Measurements from ENCODE around the gene NOX1. TPM values are rescaled to one million over a fixed set of nuclear protein-coding genes. Genes with fewer than 3 reads are reported as not detected.

Gene NOX1
- polyA plus RNA-seq (2012; ENCODE audit: insufficient read depth, insufficient read length): 1.9 TPM

DNA sequence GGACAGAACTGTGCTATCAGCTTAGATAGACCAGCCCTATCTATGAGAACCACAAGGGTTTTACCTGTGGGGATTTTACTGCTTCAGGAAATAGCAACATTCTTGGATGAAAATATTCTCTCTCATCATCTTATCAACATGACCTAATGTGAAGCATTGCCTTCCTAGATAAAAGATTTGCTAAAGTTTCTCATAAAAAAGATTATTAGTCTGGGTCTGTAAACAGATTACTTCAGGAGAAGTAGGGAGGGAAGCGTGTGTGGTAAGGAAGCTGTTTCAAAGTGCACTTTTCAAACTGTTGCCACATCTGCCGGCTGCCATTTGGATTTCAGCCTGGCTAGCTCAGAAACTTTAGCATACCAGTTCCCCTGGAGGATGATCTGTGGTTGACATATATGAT, at the start of gene NOX1:
Gene NOX1, minus strand, starts transcription at position 35 of the 400 bp plus-strand sequence. CDS start 220 bp downstream, outside the sequence.
- DNase-seq (ENCODE audit: low read depth, low spot score): no peak

DNA sequence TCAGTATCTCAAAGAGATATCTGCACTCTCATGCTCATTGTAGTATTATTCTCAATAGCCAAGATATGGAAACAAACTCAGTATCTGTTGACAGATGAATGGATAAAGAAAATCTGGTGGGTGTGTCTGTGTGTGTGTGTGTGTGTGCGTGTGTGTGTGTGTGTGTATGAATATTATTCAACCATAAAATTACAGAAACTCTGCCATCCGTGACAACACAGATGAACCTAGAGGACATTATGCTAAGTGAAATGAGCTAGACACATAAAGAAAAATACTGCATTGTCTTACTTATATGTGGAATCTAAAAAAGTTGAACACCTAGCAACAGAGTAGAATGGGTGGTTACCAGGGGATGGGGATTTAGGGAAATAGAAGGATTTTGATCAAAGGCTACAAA, 41.4 kb upstream of the NOX1 start:
- H3K4me3 ChIP-seq (ENCODE audit: low read length): no peak overlapping the region
- DNase-seq (ENCODE audit: low read depth, low spot score): no peak

More for the DNA sequence above, at the start of gene NOX1:
- no peak within 1 kb of the TSS for H3K4me3 ChIP-seq (ENCODE audit: low read length)

DNA sequence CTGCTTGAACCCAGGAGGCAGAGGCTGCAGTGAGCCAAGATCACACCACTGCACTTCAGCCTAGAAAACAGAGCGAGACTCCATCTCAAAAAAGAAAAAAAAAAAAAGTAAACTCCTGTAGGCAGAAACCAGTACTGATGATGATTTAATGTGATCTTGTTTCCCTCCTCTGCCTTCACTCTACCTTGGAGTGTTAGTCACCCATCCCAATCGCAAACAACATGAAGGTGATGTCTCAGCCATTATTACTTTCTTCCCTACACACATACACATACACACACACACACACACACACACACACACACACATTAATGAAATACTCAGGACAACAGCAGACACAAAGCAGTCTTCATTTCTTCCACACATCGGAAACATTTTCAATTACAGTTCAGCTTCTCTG, 39.0 kb upstream of the NOX1 start:
- DNase-seq (ENCODE audit: low read depth, low spot score): no peak
- H3K4me3 ChIP-seq (ENCODE audit: low read length): no peak overlapping the region

DNA sequence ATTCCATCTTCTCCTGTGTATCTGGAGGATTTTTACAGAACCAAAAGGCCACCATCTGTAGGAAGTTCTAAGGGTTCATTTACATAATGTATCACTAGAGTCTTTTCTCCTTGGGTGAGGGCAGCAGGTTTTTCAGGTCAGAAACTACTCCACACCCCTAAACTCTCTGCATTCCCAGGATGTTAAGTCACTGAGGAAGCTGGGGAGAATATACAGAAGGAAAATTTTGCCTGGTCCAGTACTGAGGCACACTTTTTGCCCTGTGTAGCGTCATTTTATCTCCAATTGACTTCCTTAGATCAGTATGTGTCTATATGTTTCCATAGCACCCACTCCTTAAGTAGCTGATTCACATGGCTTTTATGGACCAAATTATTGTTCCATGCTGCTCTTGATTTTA, 37.6 kb upstream of the NOX1 start:
- DNase-seq (ENCODE audit: low read depth, low spot score): no peak
- no peak overlapping the region for H3K4me3 ChIP-seq (ENCODE audit: low read length)

DNA sequence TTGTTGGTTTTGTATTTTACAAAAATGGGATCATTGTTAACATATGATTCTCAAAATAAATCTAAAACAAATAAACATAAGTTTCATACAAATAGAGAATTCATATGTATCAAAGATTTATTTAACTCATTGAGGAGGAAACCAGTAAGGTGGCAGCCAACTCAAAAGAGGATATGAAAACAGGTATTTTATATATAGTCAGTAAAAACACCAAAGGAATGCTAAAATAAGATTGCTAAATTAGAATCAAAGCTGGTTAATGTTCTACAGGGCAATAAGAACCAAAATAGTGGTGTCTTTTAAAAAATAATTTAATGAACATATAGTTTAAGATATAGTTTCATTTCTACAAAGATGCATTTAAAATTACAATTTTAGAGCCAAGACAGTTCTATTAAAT, 31.5 kb upstream of the NOX1 start:
- no peak for DNase-seq (ENCODE audit: low read depth, low spot score)
- H3K4me3 ChIP-seq (ENCODE audit: low read length): no peak overlapping the region

DNA sequence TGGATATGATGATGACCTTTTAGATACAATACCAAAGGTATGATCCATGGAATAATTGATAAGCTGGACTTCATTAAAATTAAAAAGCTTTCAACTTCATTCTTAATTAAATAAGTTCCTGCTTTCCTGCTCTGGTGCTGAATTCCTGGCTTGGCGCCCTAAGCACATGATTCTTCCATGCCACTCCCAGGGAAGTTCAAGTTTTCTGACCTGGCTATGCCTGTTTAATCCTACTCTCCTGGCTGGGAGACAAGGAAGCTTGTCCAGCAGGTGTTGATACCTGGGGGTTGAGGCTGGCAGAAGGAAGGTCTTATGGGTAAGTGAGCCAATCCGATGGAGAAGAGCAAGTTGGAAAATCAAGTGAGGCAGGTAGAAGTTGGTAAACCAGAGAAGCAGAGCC, 30.3 kb upstream of the NOX1 start:
- no peak for DNase-seq (ENCODE audit: low read depth, low spot score)
- H3K4me3 ChIP-seq (ENCODE audit: low read length): no peak overlapping the region

DNA sequence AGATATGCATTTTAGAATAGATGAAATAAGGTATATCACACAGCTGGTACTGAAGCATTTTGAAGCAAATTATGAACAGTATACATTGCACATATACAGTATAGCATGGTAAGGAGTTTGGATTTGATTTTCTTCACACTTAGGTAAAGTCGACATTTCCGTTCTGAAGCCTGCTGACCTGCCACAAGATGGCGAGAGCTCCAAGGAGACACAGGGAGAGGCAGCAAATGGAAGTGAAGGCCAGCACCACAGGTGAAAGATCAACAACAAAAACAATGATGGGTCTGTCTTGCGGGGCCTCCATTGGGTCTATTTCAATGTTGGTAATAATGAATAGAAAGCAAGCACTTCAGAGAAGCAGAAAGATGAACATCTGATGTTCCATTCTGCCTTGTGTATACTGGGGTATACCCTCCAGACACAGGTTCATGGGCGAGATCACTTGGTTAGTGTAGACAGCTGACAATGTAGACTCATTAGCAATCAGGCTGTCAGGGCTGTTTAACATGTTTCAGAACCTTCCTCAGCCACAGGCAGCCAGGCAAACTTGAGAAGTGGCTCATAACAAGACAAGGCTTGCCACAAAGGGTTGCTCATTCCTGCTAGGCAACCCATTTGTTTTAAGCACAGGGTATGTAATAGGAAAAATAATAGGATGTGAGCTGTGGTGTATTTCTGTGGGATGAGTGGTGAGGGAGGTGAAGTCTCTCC, 21.4 kb upstream of the NOX1 start:
- DNase-seq (ENCODE audit: low read depth, low spot score): peak; percentile 14
- H3K4me3 ChIP-seq (ENCODE audit: low read length): no peak overlapping the region

DNA sequence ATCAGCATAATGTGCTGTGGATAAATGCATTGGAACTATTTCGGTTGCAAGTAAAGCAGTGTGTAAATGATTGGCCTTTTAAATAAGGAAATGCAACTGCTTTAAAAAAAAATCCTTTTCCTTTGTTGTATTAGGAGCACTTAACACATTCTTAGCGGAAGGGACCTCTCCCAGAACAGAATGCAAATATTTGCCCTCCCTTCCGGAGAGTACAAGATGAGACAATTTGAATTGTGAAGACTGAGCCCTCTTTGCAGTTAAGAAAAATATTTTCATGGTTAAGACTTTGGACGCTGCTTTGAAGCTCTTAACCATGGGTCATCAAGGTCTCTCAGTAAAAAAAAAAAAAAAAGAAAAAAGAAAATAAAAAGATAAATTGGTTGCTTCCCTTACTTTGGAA, 9.5 kb upstream of the NOX1 start:
- no peak for DNase-seq (ENCODE audit: low read depth, low spot score)
- no peak overlapping the region for H3K4me3 ChIP-seq (ENCODE audit: low read length)

DNA sequence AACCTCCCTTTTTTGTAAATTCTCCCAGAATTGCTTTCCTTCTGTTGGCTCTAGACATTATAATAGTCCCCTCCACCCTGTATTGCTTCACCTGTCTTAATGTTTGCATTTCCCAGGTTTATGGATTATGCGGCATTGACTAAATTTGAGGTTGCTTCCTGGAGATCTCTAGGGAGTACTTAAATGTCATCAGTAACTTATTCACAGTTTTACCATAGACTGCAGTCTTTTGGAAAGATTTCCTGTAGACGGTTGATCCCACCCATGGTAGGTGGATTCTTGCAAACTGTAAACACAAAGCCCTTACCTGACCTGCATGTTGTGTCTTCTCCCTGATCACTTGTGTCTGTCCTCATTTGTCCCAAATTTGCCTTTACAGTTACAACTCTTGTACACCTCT, 6.2 kb upstream of the NOX1 start:
- H3K4me3 ChIP-seq (ENCODE audit: low read length): no peak overlapping the region
- no peak for DNase-seq (ENCODE audit: low read depth, low spot score)

DNA sequence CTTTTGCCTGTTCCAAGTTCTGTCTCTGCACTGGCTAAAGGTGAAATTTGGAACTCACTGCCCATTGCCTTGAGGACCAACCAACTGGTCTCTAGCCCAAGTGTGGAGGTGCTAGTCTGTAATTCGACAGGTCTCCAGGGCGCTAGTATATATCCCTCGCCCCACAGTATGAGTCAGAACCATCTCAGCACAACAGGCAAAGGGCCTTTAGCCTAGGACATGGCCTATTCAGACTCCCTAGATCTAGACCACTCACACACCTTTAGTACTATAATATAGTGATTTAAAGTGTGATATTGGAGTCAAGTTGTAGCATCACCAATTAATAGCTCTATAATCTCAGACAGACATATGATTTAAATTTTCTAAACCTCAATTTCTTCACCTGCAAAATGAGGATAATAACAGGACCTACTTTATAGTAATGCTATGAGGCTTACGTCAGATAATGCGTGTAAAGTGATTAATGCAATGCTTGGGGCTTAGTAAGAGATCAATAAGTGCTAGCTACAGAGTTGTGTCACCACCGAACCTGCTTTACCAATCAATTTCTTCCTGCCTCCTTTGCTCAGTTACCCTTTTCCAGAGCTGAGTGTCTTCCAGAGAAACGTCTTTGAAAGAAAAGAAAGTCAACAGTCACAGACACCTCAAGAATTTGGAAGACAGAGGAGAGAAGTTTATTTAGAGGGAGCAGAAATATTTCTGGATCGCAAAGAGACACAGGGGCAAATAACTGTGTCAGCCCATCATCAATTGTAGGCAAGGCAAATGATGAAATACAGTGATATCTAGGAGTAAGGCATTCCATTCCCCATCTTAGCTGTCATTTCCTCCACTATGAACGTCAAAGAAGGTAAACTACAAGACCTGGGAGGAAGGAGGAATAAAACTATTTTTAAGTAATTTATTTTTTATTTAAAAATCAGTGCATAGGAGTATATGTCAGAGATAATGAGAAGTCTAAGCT, 2.3 kb downstream of the NOX1 start:
- DNase-seq (ENCODE audit: low read depth, low spot score): no peak
- H3K4me3 ChIP-seq (ENCODE audit: low read length): no peak overlapping the region

DNA sequence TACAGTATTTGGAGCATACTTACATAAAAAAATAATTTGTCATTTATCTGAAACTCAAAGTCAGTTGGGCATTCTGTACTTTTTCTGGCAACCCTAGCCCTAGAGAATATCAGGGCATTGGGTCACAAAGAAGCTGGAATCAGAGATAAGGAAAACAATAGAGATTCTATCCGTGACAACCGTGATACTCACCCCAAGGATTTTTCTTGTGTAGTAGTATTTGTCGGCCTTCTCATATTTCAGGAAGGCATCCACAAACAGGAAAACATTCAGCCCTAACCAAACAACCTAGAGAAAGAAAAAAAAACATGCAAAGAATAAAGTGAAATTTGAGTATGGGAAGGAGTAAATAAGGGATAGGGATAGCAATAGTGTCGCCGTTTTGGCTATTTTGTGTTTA, 3.6 kb downstream of the NOX1 start:
- no peak overlapping the region for H3K4me3 ChIP-seq (ENCODE audit: low read length)
- no peak for DNase-seq (ENCODE audit: low read depth, low spot score)

DNA sequence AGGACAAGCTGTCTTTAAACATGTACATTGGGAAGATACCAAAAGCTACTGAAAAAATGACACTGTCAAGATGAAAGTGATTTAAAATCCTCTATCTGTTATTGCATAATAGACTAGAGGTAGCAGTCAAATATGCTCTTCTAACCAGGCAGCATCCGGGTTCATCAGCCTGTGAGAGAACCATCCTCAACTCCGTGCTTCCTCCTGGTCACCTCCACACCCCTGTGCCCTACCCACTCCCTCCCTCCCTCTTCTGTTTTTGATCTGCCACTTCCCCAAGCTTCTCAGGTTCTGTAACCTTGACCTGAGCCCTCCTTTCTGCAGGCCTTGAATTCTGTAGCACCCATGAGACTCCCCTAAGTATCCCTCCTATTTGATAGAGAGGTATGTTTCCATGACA, 5.9 kb downstream of the NOX1 start:
- H3K4me3 ChIP-seq (ENCODE audit: low read length): no peak overlapping the region
- DNase-seq (ENCODE audit: low read depth, low spot score): no peak

DNA sequence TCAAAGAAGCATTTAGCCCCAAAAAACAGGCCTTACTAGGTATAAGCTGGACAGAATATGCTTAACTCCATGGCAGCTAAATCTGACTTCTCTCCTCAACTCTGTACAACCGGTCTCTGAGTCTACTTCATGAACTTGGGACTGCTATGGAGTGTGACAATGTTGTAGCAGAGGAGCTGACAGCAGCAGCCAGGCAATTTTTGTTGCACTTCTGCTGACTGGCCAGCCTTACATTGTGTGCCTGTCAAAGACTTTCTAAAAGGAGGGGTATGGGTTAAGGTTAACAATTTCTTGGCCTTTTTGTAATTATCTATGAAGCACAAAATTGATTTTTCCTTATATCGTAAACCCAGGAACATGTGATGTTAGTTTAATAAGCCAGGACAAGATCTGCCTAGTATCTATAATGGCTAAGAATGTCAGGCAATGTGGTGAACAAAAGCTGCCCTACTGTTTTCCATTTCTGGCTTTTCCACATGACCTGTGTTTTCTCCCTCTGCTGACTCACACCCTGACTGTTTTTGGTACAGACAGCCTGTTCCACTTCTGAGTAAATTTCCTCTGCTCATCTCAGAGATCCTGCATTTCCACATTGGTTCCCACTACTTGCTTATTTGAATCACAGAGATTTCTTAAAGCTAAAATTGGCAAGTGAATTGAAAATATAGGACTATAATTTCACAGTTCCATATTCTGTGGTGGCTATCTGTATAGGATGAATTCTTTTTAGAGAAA, 9.3 kb downstream of the NOX1 start:
- no peak for DNase-seq (ENCODE audit: low read depth, low spot score)
- no peak overlapping the region for H3K4me3 ChIP-seq (ENCODE audit: low read length)

DNA sequence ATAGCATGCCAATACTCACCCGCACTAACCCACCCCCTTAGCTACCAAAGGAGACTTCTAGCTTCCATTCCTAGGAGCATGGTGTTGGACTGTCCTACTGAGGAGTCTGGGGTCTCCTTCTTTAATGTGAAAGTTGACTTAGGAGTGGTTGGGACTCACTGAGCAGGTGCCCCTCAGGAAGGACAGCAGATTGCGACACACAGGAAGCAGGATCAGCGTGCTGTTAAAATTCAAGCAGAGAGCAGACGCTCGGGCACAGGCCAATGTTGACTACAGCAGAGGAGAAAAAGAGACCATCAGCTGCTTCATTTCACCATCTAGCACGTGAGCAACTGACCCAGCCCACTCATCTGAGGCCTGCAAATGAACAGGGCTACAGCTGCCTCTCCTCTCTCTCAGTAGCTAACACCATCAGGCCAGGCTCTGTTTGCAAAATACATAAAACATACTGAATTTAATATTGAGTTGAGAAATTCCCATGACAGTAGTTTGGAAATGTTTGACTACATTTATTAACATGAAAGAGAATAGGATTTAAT, 10.8 kb downstream of the NOX1 start:
- no peak overlapping the region for H3K4me3 ChIP-seq (ENCODE audit: low read length)
- DNase-seq (ENCODE audit: low read depth, low spot score): no peak

DNA sequence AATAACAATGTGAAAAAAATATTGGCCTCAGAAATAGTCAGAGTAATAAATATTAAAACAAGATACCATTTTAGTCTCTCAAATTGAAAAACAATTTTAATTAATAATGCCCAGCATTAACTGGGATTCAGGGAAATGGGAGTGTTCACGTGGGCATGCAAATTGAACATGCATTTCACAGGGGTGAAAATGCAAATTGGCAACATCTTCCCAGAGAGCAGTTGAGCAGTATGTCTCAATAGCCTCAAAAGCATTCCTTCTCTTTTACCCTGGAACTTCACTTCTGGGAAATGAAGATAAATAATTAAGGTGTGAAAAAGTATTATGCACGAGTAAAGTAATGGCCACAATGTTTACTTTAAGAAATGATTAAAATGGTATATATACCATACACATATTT, 21.3 kb downstream of the NOX1 start:
- H3K4me3 ChIP-seq (ENCODE audit: low read length): no peak overlapping the region
- no peak for DNase-seq (ENCODE audit: low read depth, low spot score)

DNA sequence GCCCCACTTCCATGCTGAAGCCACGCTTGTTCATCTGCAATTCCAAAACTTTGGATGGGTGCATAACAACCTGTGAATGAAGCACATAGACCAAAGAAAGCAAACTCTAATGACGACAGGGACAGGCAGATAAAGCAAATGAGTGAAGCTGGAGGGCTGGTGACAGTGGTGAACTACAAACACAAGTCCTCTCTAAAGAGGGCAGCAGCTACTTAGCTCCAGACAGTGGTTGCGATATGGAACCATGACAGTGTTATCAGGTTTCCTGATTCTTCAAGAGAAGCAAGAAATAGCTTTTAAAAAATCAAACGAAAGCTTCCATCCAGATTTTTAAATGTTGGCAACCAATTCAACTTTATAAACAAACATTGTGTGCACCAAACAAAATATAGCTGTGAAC, 23.8 kb downstream of the NOX1 start:
- no peak for DNase-seq (ENCODE audit: low read depth, low spot score)

DNA sequence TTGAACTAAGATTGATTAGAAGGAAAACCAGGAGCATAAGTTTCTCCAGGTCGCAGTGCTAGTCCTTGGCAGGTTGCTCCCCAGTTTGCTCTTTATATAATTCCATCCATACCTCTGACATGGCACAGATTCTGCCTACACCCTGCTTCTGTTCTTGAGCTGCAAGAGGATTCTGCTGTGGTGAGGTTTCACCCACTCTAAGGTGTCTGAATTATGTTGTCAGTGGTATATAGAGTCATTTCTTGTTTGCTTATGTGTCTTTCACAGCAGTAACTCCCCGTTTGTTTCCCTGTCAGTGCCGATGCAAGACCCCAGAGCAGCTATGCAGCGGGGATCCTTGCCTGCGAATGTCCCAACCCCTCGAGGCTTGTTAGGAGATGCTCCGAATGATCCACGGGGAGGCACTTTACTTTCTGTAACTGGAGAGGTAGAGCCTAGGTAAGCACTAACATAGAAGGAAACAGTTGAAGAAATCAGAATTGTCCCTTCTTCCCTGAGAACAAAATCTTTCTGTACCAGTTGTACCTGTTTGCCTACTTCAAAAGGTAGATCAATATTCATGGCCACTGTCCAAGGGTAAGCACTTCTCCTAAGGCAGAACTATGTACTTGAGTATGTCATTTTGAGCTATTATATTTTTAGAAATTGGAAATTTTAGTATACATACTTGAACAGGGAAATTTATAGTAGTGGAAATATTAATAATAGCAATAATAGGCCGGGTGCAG, 42.8 kb downstream of the NOX1 start:
- DNase-seq (ENCODE audit: low read depth, low spot score): no peak
- H3K4me3 ChIP-seq (ENCODE audit: low read length): no peak overlapping the region

More for the DNA sequence above, 23.8 kb downstream of the NOX1 start:
- no peak overlapping the region for H3K4me3 ChIP-seq (ENCODE audit: low read length)

DNA sequence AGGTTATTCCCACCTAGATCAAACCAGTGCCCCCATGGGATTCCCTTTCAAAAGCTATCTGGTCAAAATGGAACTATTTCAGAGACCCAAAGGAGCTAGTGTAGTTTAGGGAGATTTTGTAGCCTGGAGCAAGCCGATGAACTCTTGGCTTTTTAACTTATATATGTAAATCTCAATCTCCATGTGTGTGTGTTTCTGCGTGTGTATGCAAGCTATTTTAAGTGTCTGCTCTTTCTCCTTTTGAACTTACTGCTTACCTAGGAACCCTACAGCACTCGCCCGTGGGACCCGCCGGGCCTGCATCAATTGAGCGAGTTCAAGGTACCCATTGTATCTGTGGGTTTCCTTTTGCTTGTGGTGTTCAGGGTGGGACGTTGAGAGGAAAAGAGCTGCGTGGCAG, 43.6 kb downstream of the NOX1 start:
- H3K4me3 ChIP-seq (ENCODE audit: low read length): no peak overlapping the region
- DNase-seq (ENCODE audit: low read depth, low spot score): no peak

DNA sequence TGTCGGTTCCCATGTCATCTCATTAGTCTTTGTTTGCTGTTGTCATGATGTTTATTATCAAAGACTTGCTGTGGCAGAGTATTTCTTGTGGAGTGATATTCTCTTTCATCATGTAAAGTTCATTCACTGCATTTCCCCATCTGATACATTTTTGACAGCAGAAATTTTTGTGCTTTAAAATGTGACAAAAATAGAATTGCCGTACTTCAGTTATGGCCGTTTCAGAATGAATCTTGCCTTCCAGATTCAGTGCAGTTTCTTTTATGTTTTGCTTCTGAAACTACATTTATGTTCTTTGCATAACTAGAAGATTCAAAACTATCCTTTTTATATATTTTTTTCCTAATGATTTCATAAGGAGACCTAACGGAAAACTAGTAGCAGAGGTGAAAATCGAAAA, 44.0 kb downstream of the NOX1 start:
- H3K4me3 ChIP-seq (ENCODE audit: low read length): no peak overlapping the region
- no peak for DNase-seq (ENCODE audit: low read depth, low spot score)

All from Jurkat, Clone E6-1 (cell line).